K562 (cell line): ENCODE results near the gene DNAJB1. TPM values are rescaled to one million over a fixed set of nuclear protein-coding genes. Genes with fewer than 3 reads are reported as not detected.

Source experiments
- ATF3 ChIP-seq, 2 experiments: fragments of 450-650 bp in 1 of 2; sonication (generic) in 1 of 2; formaldehyde crosslinking in 1 of 2; IDR thresholded peaks in 1 of 2; conservative IDR thresholded peaks in 1 of 2; 2 replicates each; pipeline versions ENCODE4 v1.6.1 to v1.8.1; 2016 to 2023; ENCODE audit warnings: mild to moderate bottlenecking in 2 of 2, moderate library complexity in 2 of 2, inconsistent platforms in 1 of 2, missing genetic modification reagents in 1 of 2
- FOXA3 ChIP-seq, 2 experiments: fragments of 450-650 bp in 1 of 2; sonication (generic) in 1 of 2; formaldehyde crosslinking; IDR thresholded peaks in 1 of 2; conservative IDR thresholded peaks in 1 of 2; 2 replicates each; pipeline versions ENCODE4 v1.4.0 to v1.8.0; 2020 to 2022; ENCODE audit warnings: mild to moderate bottlenecking in 2 of 2, missing genetic modification reagents in 1 of 2
- FOXM1 ChIP-seq, 2 experiments: fragments of 450-650 bp in 1 of 2; sonication (generic) in 1 of 2; formaldehyde crosslinking in 1 of 2; IDR thresholded peaks; 2 replicates each; pipeline versions ENCODE4 v1.6.1 to v1.9.0; 2017 to 2022; ENCODE audit warnings: low read depth in 2 of 2, mild to moderate bottlenecking in 2 of 2, missing genetic modification reagents in 1 of 2, moderate library complexity in 1 of 2
- HDGF ChIP-seq: fragments of 450-650 bp; IDR thresholded peaks from 2 replicates; pipeline ENCODE4 v1.6.1; 2016
- PBX2 ChIP-seq, 2 experiments: IDR thresholded peaks in 1 of 2; conservative IDR thresholded peaks in 1 of 2; 2 replicates each; pipeline ENCODE4 v1.6.1; 2016; ENCODE audit warnings: low read depth in 2 of 2, mild to moderate bottlenecking in 1 of 2, missing compliant biosample characterization in 1 of 2, missing genetic modification characterization in 1 of 2, moderate library complexity in 1 of 2
- SMAD4 ChIP-seq: fragments of 250-450 bp; sonication (Bioruptor Pico); conservative IDR thresholded peaks from 2 replicates; pipeline ENCODE4 v1.8.0; 2021; ENCODE audit warnings: inconsistent platforms, mild to moderate bottlenecking, moderate library complexity
- TSHZ1 ChIP-seq: fragments of 250-450 bp; sonication (Bioruptor Pico); IDR thresholded peaks from 2 replicates; pipeline ENCODE4 v1.4.0; 2020; ENCODE audit warnings: mild to moderate bottlenecking, moderate library complexity
- YY1 ChIP-seq, 3 experiments: IDR thresholded peaks; 2 replicates each; pipeline ENCODE4 v1.6.1; 2011; ENCODE audit warnings: low read length in 2 of 3, mild to moderate bottlenecking in 2 of 3, moderate library complexity in 2 of 3, borderline replicate concordance in 1 of 3, control low read depth in 1 of 3, low read depth in 1 of 3; ENCODE audit not compliant: insufficient read depth in 3 of 3, insufficient replicate concordance in 2 of 3, control insufficient read depth in 1 of 3, insufficient read length in 1 of 3; ENCODE audit errors: extremely low read depth in 1 of 3
- ZBTB5 ChIP-seq: fragments of 450-650 bp; IDR thresholded peaks from 2 replicates; pipeline ENCODE4 v1.6.1; 2017; ENCODE audit warnings: antibody characterized with exemption
- ZNF347 ChIP-seq: fragments of 450-650 bp; formaldehyde crosslinking; IDR thresholded peaks from 2 replicates; pipeline ENCODE4 v1.4.0; 2020; ENCODE audit warnings: low read depth, mild to moderate bottlenecking, moderate library complexity
- ZNF518B ChIP-seq: fragments of 250-450 bp; sonication (Bioruptor Pico); IDR thresholded peaks from 2 replicates; pipeline ENCODE4 v1.5.0; 2021; ENCODE audit warnings: mild to moderate bottlenecking, moderate library complexity
- polyA plus RNA-seq, 8 experiments: library from polyadenylated mRNA; depleted of rRNA in 4 of 8; stranded (reverse) in 5 of 8; unstranded in 3 of 8; fragments of >200 nt; fragmentation: Nextera tagmentation in 2 of 8; fragmentation: Illumina TruSeq in 1 of 8; extraction: Ambion mirVana in 2 of 8; extraction: Trizol in 1 of 8; gene quantifications; 2 replicates each; pipeline versions ENCODE4 v1.2.1 to v1.2.3, GENCODE V29; 2011 to 2014; ENCODE audit warnings: inconsistent platforms in 1 of 8, missing spikeins in 1 of 8
- total RNA-seq, 7 experiments: library from RNA; depleted of rRNA in 6 of 7; stranded (reverse); fragments of >200 nt in 6 of 7; fragmentation: Illumina TruSeq in 2 of 7; extraction: Trizol in 2 of 7; gene quantifications; 2 replicates each; pipeline versions ENCODE4 v1.2.1 to v1.2.3, GENCODE V29; 2011 to 2021; ENCODE audit warnings: low replicate concordance in 1 of 7

The DNAJB1 gene
- total and polyA plus RNA-seq, 9 of the 15 experiments (the other 6 are each of a cell fraction or from before 2014, with no cell fraction given) = 13.2 to 113 (median 62.1) TPM

- no peak for TF ChIP-seq ATF3 (IDR thresholded peaks at IDR 0.05)
- TF ChIP-seq ATF3 (CRISPR knock-in tag; conservative IDR thresholded peaks at IDR 0.05) = no peak
- TF ChIP-seq ZNF518B (CRISPR knock-in tag) = no peak
- TF ChIP-seq HDGF = no peak
- no peak for TF ChIP-seq TSHZ1 (CRISPR knock-in tag)
- TF ChIP-seq ZBTB5 = no peak
- no peak for TF ChIP-seq ZNF347 (CRISPR knock-in tag)
- TF ChIP-seq FOXA3 (CRISPR knock-in tag; conservative IDR thresholded peaks at IDR 0.05 in 1 of 2, IDR thresholded peaks at IDR 0.05 in 1 of 2) = no peak
- no peak for TF ChIP-seq PBX2 (CRISPR knock-in tag; IDR thresholded peaks at IDR 0.05; ENCODE audit: low read depth)
- TF ChIP-seq PBX2 (tag; conservative IDR thresholded peaks at IDR 0.05; ENCODE audit: low read depth) = no peak
- peak in 1 of 3 experiments; percentile 52 for TF ChIP-seq YY1 (IDR thresholded peaks at IDR 0.05; ENCODE audit: borderline replicate concordance in 1 of 3, control insufficient read depth in 1 of 3, extremely low read depth in 1 of 3, insufficient read depth in 3 of 3, insufficient read length in 1 of 3, insufficient replicate concordance in 2 of 3, low read depth in 1 of 3, low read length in 2 of 3)
- no peak for TF ChIP-seq FOXM1 (IDR thresholded peaks at IDR 0.05; ENCODE audit: low read depth)
- TF ChIP-seq FOXM1 (CRISPR knock-in tag; IDR thresholded peaks at IDR 0.05; ENCODE audit: low read depth) = no peak
- no peak; the same call in 1 of the 2 replicates for TF ChIP-seq SMAD4 (CRISPR knock-in tag)
Observed at GRCh38 chr19:14556662-14557188, 38.5 kb upstream of the DNAJB1 start (continued).
